Osteocyte (in vitro differentiated cells): Measurements from ENCODE around the gene SLC30A1. TPM values are rescaled to one million over a fixed set of nuclear protein-coding genes. Genes with fewer than 3 reads are reported as not detected.

Experiments used
- DNase-seq: peaks from one replicate; pipeline ENCODE4 v3.0.0; 2021; ENCODE audit warnings: mixed read lengths; ENCODE audit not compliant: unreplicated experiment; ENCODE audit errors: extremely low spot score
- H3K27ac Mint-ChIP-seq: one replicate; pipeline ENCODE4 v1.8.0; 2021; ENCODE audit warnings: mild to moderate bottlenecking, mixed read lengths; ENCODE audit not compliant: unreplicated experiment
- H3K27me3 Mint-ChIP-seq: one replicate; pipeline ENCODE4 v1.8.0; 2021; ENCODE audit warnings: mixed read lengths; ENCODE audit not compliant: unreplicated experiment
- H3K36me3 Mint-ChIP-seq: one replicate; pipeline ENCODE4 v1.8.0; 2021; ENCODE audit warnings: mixed read lengths; ENCODE audit not compliant: unreplicated experiment
- H3K4me1 Mint-ChIP-seq: one replicate; pipeline ENCODE4 v1.8.0; 2021; ENCODE audit warnings: mixed read lengths; ENCODE audit not compliant: unreplicated experiment
- H3K4me3 Mint-ChIP-seq: one replicate; pipeline ENCODE4 v1.8.0; 2021; ENCODE audit warnings: mild to moderate bottlenecking, moderate library complexity, mixed read lengths; ENCODE audit not compliant: unreplicated experiment
- H3K9me3 Mint-ChIP-seq: one replicate; pipeline ENCODE4 v1.8.0; 2021; ENCODE audit warnings: mixed read lengths; ENCODE audit not compliant: unreplicated experiment
- total RNA-seq: library from RNA; stranded (reverse); gene quantifications from 2 replicates; pipeline ENCODE4 v1.2.1, GENCODE V29; 2021
- TF ChIP-seq, protein P1 (sequence below): fragments of 200-600 bp; sonication (generic); IDR thresholded peaks from 2 replicates; pipeline ENCODE4 v1.5.0; 2021; ENCODE audit warnings: antibody characterized with exemption, mild to moderate bottlenecking, moderate library complexity

The SLC30A1 gene
- total RNA-seq, 1 donor from 2014 or later, result 12.1 TPM

DNA sequence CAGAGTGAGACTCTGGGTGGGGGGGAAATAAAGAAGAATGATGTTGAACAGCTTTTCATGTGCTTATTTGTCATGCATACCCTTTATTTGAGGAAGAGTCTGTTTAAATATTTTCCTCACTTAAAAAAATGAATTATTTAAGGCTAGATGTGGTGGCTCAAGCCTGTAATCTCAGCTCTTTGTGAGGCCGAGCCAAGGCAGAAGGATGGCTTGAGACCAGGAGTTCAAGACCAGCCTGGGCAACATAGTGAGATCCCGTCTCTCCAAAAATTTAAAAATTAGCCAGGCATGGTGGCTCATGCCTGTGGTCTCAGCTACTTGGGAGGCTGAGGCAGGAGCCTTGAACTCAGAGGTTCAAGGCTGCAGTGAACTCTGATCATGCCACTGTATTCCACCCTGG lies 25.4 kb downstream of the SLC30A1 start:
- TF ChIP-seq, protein P1, sequence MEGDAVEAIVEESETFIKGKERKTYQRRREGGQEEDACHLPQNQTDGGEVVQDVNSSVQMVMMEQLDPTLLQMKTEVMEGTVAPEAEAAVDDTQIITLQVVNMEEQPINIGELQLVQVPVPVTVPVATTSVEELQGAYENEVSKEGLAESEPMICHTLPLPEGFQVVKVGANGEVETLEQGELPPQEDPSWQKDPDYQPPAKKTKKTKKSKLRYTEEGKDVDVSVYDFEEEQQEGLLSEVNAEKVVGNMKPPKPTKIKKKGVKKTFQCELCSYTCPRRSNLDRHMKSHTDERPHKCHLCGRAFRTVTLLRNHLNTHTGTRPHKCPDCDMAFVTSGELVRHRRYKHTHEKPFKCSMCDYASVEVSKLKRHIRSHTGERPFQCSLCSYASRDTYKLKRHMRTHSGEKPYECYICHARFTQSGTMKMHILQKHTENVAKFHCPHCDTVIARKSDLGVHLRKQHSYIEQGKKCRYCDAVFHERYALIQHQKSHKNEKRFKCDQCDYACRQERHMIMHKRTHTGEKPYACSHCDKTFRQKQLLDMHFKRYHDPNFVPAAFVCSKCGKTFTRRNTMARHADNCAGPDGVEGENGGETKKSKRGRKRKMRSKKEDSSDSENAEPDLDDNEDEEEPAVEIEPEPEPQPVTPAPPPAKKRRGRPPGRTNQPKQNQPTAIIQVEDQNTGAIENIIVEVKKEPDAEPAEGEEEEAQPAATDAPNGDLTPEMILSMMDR, result no peak
- Mint-ChIP-seq H3K27ac (no peak overlapping the region), H3K27me3 (peaks cover 9% of the 10 kb centered on the region), H3K4me1 (peaks cover 13% of the 10 kb centered on the region), H3K36me3 (no peaks in the 10 kb centered on the region), H3K4me3 (no peak overlapping the region), H3K9me3 (no peaks in the 10 kb centered on the region)
- DNase-seq, result peak; percentile 19

DNA sequence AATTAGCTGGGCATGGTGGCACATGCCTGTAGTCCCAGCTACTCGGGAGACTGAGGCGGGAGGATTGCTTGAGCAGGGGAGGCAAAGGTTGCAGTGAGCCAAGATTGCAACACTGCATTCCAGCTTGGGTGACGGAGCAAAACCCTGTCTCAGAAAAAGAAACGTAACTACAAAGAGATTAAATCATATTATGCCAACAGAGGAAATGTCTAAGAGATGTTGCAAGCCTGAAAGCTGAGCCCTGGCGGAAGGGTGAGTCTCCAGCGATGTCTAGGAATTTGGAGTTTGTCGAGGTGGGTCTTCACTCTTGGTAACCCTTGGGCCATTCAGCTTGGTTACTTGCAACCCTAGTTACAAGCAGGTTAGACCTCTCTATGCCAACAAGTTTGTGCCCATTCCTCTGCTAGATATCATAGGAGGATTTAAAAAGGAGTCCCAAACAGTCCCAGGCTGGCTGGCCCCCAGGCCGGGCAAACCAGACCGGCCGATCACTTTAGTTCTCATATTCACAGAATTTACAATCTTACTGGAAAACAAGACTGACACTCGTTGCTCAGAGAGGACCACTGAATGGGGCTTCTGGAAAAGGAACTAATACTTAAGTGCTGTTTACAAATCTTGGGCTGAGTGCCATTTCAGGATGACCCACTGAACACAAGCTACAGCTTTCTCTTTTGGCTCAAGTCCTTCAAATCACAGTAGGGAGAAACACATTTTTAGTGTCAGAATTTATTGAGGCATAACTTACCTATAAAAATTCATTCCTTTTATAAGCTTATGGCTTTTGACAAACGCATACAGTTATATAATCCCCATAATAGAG lies 27.1 kb downstream of the SLC30A1 start:
- peaks cover 9% of the 10 kb centered on the region for H3K27me3 Mint-ChIP-seq
- DNase-seq, result peak; percentile 57
- H3K27ac Mint-ChIP-seq, result no peak overlapping the region
- TF ChIP-seq, protein P1, result no peak
- no peaks in the 10 kb centered on the region for H3K36me3 Mint-ChIP-seq
- no peaks in the 10 kb centered on the region for H3K9me3 Mint-ChIP-seq
- H3K4me3 Mint-ChIP-seq, result no peak overlapping the region
- H3K4me1 Mint-ChIP-seq, result peaks cover 13% of the 10 kb centered on the region

DNA sequence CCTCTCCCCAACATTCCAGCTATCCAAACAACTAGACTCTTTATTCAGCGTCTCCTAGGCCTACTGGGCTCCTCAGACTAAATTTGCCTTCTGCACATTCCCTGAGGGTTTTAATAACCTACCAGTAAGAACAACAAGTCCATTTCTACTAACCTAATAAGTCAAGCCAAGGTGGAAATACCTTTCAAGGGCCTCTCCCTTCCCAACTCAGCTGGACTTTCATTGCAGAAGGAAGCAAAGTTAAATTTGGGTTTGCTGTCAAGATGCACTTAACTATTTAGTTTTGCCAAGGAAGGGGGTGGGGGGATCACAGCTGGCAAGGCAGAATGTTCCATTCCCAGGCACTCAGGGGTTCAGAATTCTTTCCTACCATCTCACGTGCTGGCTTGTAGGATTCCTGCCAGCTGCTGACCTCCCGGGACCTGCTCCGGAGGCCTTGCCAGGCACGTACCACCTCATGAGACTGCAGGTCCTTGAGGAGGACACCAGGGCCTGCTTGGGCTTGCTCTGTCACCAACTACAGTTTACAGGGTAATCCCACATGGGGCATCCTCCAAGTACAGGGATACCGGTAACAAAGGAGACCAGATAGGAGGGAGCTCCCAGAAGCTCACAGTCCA lies 29.8 kb downstream of the SLC30A1 start:
- peaks cover 13% of the 10 kb centered on the region for H3K4me1 Mint-ChIP-seq
- TF ChIP-seq, protein P1, result no peak
- H3K27ac Mint-ChIP-seq, result no peak overlapping the region
- no peak for DNase-seq
- no peaks in the 10 kb centered on the region for H3K9me3 Mint-ChIP-seq
- peaks cover 13% of the 10 kb centered on the region for H3K27me3 Mint-ChIP-seq
- H3K4me3 Mint-ChIP-seq, result no peak overlapping the region
- no peaks in the 10 kb centered on the region for H3K36me3 Mint-ChIP-seq

DNA sequence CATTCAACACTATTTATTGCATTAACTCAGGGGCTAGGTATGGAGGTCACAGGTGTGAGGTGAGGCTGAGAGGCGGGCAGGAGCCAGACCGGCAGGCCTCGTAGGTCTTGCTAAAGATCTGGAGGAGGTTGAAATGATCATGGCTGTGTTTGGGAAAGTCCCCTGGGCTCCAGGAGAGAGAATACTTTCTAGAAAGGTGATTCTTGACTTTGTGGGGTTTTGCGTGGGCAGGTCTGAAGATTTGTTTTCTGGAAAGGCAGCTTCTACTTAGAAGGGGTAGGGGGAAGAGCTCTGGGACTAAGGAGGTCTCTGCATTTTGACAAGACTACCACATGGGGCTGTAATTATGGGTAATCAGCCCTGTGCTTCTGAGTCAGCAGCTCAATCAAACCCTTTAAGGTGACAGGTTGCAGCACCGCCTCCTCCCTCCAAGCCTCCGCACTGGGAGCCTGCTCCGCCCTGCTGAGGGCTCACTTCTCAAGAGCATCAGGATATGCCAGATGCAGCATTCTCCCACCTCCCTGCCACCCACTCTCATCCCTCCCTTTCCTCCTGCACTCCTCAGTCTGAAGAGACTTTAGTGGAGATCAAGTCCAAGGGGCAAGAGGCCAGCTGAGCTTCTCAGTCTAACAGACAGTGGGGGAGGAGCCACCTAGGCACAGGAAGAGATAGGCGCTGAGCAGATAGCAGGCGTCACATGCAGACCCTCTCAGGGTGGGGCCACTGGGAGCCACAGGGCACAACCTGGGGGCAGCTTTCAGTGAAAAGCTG lies 30.5 kb downstream of the SLC30A1 start:
- Mint-ChIP-seq H3K36me3 (no peaks in the 10 kb centered on the region), H3K27ac (no peak overlapping the region)
- TF ChIP-seq, protein P1, result no peak

DNA sequence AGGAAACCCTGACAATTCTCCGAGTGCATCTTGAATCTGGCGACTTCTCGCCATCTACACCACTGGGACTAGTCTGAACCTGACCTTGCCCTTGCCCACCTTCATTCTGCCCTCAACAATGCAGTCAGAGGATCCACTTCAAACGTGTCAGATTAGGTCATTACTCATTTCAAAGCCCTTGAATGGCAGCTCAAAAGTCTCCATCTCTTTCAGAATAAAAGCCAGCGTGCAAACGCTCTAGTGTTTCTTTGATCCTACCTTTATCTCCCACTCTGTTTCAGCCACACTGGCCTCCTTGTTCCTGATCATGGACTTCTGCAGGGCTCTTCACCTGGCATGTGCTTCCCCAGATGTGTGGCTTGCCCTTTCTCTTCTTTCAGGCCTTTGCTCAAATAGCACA lies 31.3 kb downstream of the SLC30A1 start:
- TF ChIP-seq, protein P1, result no peak
- Mint-ChIP-seq H3K27me3 (peaks cover 9% of the 10 kb centered on the region), H3K27ac (no peak overlapping the region), H3K4me1 (peaks cover 13% of the 10 kb centered on the region), H3K9me3 (no peaks in the 10 kb centered on the region), H3K36me3 (no peaks in the 10 kb centered on the region), H3K4me3 (no peak overlapping the region)
- DNase-seq, result no peak

More for the DNA sequence above, 30.5 kb downstream of the SLC30A1 start:
- no peak overlapping the region for H3K4me3 Mint-ChIP-seq
- H3K9me3 Mint-ChIP-seq, result no peaks in the 10 kb centered on the region
- H3K27me3 Mint-ChIP-seq, result peaks cover 9% of the 10 kb centered on the region
- peaks cover 13% of the 10 kb centered on the region for H3K4me1 Mint-ChIP-seq
- DNase-seq, result no peak
